Jurkat, Clone E6-1 (cell line): ENCODE data around the gene SEC63.

Experiments used
- DNase-seq: peaks from one replicate; pipeline ENCODE4 v3.0.0-alpha.2; 2011; ENCODE audit warnings: low read depth, low spot score
- H3K4me3 ChIP-seq: 2 replicates; pipeline ENCODE4 v1.5.1; 2011; ENCODE audit warnings: mild to moderate bottlenecking, low read length, control low read depth, moderate library complexity

The SEC63 gene

DNA sequence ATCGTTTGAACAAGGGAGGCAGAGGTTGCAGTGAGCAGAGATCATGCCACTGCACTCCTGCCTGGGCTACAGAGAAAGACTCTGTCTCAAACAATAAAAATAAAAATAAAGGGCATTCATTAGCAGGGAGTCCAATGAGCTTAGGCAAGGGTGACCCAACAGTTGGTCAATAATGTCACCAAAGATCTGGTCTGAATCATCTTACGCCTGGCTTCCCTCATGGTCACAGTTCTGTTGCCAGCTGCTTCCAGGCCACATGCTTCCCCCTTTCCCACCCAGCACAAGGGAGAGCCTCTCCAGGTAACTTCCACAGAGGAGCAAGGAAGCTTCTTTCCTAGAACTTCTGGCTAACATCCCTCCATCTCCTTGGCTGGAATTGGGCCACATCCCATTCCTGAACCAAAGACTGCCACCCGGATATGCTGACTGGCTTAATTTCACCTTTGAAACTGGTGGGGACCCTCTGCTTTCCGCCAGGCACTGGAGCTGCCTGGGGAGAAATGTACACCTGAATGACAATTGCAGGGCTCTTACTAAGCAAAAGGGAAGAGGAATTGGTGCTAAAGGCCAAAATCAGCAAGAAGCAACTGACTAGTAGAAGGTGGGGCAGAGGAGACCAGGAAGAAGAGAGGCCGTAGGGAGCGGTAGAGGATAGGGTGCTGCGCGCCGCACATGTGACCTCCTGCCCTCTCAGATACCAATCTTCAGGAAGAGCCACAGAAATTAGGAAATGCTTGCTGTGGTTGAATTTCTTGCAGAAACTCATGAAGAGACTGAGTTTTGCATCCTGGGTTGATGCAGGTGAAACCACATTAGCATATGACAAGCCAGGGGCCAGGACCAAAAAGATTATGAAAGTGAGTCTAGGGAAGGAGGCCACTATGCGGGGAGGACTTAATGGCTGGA is 125.6 kb downstream of the SEC63 start:
- DNase-seq, result no peak
- H3K4me3 ChIP-seq, result no peak overlapping the region

DNA sequence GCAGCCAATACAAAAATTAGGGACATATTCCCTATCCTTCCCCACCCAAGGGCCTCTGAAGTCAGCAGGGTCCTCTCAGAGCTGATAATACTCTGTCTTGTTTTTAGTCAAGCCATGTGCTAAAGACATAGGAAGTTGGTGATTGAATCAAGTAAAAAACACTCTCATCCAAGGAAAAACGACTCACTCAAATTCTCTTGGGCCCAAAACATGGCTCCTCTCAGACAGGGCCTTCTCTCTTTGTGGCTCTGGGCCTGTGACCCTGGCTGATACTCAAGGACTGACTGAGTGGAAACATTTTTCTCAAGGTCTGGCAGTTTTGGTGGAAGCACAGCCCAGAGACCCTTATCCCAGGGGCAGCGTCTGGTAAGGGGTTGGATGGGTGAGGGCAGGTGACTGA is 127.9 kb downstream of the SEC63 start:
- DNase-seq, result no peak
- H3K4me3 ChIP-seq, result no peak overlapping the region

DNA sequence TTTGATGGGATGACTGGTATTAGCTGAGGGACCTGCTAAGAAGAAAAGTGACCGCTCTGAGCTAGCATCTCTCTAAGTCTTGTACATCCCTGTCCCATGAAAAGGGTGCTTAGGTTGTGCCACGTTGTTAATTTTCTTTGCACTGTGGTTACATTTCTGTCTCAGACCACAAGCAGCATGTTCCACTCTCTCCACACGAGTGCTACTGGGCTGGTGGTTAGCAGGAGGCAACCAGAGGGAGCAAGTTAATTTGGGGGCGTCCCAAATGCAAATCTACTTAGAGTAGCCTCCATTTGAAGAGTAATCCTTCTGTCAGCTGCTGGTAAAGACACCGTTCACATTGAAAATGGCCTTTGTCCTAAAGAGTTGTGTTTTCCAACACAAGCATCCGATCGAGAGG is 130.5 kb downstream of the SEC63 start:
- H3K4me3 ChIP-seq, result no peak overlapping the region
- no peak for DNase-seq

DNA sequence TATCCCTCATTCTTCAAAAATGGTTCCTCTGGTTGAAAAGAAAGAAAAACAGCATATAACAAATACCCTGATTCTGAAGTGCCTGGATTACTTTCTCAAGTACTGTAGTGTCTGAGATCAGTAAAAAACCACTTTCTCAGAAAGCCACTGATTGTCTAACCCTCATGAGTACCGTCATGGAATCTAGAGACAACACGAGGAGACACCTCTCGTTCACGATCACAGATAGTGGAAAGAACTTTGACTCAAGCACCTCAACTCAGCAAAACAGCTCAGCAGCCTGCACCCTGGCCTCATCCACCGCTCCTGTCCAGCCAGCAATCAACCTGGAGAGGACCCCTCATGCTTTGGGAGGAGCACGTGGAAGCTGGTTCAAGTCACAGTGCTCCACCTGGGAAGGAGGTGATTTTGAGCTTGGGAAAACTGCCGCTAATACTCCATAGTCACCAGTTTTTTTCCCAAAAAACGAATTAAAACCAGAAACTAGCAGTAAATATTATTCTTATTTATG is 134.9 kb downstream of the SEC63 start:
- no peak overlapping the region for H3K4me3 ChIP-seq
- no peak for DNase-seq

DNA sequence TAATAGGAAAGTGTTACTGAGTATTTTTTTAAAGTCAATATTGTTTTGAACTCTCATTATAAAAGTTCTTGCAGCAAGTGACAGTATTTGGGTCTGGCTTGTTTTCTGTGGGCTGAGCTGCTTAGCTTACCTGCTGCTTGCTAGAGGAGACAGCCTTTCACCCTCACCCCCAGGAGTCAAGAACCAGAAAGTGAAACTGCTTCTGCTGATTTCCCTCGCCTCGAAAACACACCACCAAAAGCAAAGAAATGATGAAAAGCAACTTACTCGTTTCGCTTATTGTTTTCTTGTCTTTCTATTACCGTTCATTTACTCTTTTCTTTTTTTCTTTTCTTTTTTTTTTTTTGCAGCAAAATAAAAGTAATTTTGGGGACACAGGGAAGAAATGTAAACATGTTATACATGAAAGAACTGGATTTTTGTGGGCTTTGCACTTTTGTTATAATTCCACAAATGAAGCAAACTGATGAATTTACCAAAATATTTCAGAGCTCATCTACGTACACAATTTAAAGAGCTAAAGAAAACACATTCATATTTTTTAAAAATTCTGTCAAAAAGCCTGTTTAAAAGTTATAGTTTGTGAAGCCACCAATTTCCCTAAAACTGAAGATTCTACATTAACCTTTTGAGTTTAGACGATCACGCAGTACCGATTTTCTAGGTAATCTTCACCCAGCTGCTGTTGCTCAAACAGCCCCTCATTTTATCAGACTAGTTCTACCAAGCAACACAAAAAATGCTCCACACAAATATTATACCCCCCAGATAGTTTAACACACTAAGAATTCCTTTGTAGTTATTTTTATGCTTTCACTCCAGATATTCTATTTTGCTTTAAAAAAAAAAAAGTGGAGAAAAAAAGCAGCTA is 135.6 kb downstream of the SEC63 start:
- no peak for DNase-seq
- no peak overlapping the region for H3K4me3 ChIP-seq

DNA sequence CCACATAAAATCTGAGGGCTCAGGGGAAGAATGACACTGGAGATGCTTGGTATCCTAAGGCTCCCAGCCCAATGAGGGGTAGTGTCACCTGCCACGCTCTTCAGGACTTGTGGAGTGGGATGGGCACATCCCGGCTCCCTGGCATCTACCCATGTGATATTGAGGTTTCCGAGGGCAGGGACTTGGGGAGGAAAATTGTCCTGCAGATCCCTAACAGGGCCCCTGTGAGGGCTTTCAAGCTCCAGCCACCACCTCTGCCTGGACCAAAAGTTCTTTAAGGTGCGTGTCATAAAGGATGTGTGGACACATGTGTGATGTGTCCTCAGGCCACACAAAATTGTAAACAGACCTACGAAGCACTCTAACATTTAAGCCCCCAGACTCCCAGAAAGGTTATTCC is 136.4 kb downstream of the SEC63 start:
- no peak overlapping the region for H3K4me3 ChIP-seq
- no peak for DNase-seq

DNA sequence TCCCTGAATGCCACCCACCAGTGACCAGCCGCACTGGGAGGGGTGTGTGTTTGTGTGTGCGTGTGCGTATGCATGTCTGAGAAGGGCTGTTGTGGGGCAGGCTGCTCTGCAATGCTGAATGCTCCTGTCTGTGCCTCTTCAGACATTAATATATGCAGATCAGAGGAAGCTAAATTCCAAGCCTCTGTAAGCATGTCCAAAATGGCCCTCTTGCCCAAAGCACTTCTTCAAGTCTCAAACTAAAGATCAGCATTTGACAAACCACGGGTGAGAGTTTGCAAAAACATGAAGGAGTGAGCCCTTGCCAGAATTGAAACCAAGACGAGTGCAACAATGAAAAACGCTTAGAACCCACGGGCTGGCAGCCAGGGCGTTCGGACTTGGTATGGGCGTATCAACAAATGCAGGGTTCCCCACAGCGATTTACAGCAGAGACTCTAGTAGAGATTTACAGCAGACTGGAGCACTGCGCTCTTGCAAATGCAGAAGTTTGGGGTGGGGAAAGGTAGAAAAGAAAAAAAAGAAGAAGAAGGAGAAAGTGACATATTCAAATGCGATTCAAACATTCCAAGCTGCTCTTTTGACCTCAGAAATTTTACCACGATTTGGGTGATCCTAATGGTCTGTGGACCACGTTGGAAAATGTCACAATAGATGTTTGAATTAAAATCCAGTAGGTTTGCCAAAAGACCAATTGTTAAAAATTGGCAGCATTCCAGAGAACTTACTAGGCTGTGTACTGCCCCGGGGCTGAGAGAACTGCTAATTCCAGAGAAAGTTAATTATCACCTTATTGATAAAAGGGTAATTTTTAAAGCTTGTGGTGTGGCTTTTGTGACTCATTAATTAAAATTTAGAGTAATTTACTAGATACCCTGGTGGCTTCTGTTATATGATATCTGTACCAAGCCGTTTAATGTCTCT is 137.4 kb downstream of the SEC63 start:
- H3K4me3 ChIP-seq, result no peak overlapping the region
- no peak for DNase-seq

DNA sequence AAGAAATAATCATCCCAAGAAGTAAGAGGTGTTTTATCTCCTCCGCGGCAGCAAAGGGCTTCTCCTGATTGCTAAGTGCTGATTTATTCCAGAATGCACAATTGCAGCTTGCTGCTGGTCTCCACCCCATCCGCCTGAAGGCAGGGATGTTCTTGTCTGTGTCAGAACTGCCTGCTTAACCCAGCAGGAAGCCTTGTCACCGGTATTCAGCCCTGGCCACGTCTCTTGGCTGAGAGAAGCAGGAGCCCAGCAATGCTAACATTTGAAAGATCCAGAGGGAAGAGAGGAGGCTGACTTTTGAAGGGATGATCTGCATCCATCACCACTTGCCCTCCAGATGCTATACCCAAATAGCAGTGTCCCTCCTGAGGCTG is 138.1 kb downstream of the SEC63 start:
- H3K4me3 ChIP-seq, result no peak overlapping the region
- no peak for DNase-seq

DNA sequence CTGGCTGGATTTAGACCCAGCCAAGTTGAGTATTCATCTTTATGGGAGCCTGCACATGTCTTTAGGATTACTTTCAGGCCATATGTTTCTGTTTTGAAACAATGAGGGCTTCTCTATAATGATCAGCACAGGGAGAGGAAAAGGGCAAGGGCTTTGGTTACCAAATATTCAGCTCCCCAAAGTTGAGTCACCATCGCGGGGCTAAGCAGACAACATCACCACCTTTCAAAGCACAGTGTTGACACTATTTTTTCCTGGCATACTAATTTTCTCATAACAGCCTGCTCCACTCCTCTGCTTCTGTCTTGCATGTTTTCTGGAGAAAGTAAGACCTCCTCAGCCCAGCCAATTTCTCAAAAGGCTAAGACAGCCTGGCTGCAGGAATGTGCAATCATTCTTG is 138.8 kb downstream of the SEC63 start:
- DNase-seq, result no peak
- no peak overlapping the region for H3K4me3 ChIP-seq

DNA sequence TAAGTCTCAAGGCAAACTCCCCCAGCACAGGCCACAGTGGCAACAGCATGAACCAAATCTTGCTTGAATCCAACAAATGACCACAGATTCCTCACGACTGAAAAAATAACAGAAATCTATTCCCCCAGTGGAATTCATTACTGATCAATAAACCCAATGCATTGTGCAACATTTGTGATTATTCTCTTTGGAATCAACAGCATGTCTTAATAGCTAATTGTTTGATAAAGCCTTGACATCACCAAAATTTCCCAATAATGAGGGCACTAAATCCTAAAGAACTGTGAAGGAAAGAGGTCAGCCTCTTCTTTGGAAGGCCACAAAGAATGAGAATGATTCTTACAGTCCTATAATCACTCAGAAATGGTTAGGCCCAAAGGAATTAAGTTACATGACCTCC is 139.7 kb downstream of the SEC63 start:
- DNase-seq, result no peak
- no peak overlapping the region for H3K4me3 ChIP-seq

DNA sequence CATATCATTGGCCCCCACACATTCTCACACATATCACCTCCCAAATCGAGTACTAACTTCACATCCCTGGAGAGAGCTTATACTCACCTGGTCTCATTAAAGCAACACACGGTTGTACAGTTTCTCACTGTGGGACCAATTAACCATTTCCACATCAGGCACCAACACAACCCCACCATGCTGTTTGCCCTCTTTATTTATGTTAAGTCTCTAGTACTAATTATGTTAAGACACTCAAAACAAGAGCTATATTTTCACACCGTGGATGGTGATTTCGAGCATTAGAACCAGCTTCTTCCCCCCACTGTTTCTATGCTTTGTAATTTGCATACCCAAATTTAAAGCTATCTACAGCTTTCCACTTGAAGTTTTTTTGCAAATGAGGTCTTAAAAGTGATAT is 140.2 kb downstream of the SEC63 start:
- no peak overlapping the region for H3K4me3 ChIP-seq
- no peak for DNase-seq
